HEK293T (cell line): ENCODE data around the gene ATP5ME.
"Not testable (repeated sequence)": the region's sequence is repeated elsewhere in the genome, so short reads cannot be mapped to it uniquely, and the experiment has no call there.

Experiments
- CTCF ChIA-PET: fragments of 350-600 bp; formaldehyde crosslinking; extraction: SDS; loops from one replicate; lab custom pipeline; 2021; ENCODE audit warnings: antibody characterized with exemption, inconsistent platforms; lab: Yijun Ruan, JAX
- POLR2A ChIA-PET: fragments of 350-600 bp; formaldehyde crosslinking; extraction: SDS; loops from one replicate; lab custom pipeline; 2020; ENCODE audit warnings: antibody characterized with exemption, inconsistent platforms; lab: Yijun Ruan, JAX
- DNase-seq: peaks from one replicate; pipeline ENCODE4 v3.0.0; 2012; ENCODE audit warnings: mixed read lengths; ENCODE audit errors: extremely low spot score
- ARNT ChIP-seq: fragments of 450-650 bp; IDR thresholded peaks from 2 replicates; pipeline ENCODE4 v1.6.1; 2017; ENCODE audit warnings: mild to moderate bottlenecking
- BHLHE40 ChIP-seq: fragments of 450-650 bp; IDR thresholded peaks from 2 replicates; pipeline ENCODE4 v1.6.1; 2016; ENCODE audit warnings: mild to moderate bottlenecking, moderate library complexity, borderline replicate concordance
- CTBP1 ChIP-seq: fragments of 450-650 bp; IDR thresholded peaks from 2 replicates; pipeline ENCODE4 v1.6.1; 2016; ENCODE audit warnings: borderline replicate concordance
- ELF4 ChIP-seq: fragments of 450-650 bp; IDR thresholded peaks from 2 replicates; pipeline ENCODE4 v1.6.1; 2017; ENCODE audit warnings: antibody characterized with exemption
- FOXA1 ChIP-seq: fragments of 450-650 bp; IDR thresholded peaks from 2 replicates; pipeline ENCODE4 v1.6.1; 2016; ENCODE audit warnings: mild to moderate bottlenecking
- FOXK2 ChIP-seq: fragments of 450-650 bp; IDR thresholded peaks from 2 replicates; pipeline ENCODE4 v1.6.1; 2016; ENCODE audit warnings: mild to moderate bottlenecking
- FOXM1 ChIP-seq: fragments of 450-650 bp; IDR thresholded peaks from 2 replicates; pipeline ENCODE4 v1.6.1; 2017; ENCODE audit warnings: mild to moderate bottlenecking, borderline replicate concordance
- HDGF ChIP-seq: fragments of 450-650 bp; IDR thresholded peaks from 2 replicates; pipeline ENCODE4 v1.6.1; 2017; ENCODE audit warnings: antibody characterized with exemption, borderline replicate concordance
- L3MBTL2 ChIP-seq: fragments of 450-650 bp; conservative IDR thresholded peaks from 2 replicates; pipeline ENCODE4 v1.6.1; 2016; ENCODE audit warnings: mild to moderate bottlenecking
- LEF1 ChIP-seq: fragments of 450-650 bp; IDR thresholded peaks from 2 replicates; pipeline ENCODE4 v1.6.1; 2017; ENCODE audit warnings: mild to moderate bottlenecking, borderline replicate concordance
- NFRKB ChIP-seq: fragments of 450-650 bp; IDR thresholded peaks from 2 replicates; pipeline ENCODE4 v1.6.1; 2016; ENCODE audit warnings: mild to moderate bottlenecking, moderate library complexity
- SP1 ChIP-seq: fragments of 450-650 bp; IDR thresholded peaks from 2 replicates; pipeline ENCODE4 v1.6.1; 2017
- SUZ12 ChIP-seq: fragments of 450-650 bp; IDR thresholded peaks from 2 replicates; pipeline ENCODE4 v1.6.1; 2016; ENCODE audit warnings: mild to moderate bottlenecking
- TARDBP ChIP-seq: fragments of 450-650 bp; IDR thresholded peaks from 2 replicates; pipeline ENCODE4 v1.6.1; 2016
- ZNF384 ChIP-seq: fragments of 450-650 bp; IDR thresholded peaks from 2 replicates; pipeline ENCODE4 v1.6.1; 2016
- TF ChIP-seq, protein P1 (sequence below): fragments of 450-650 bp; IDR thresholded peaks from 2 replicates; pipeline ENCODE4 v1.6.1; 2016

ATP5ME gene

DNA sequence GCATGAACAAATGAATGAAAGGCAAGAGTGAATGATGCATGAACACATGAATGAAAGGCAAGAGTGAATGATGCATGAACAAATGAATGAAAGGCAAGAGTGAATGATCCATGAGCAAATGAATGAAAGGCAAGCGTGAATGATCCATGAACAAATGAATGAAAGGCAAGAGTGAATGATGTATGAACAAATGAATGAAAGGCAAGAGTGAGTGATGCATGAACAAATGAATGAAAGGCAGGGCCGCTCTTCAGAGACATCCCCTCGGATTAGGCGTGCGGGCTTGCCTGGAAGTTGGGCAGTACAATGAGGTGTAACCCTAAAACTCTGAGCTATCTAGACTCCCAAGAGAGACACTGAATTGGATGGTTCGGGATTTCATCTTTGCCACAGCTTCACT lies 35.3 kb upstream of the ATP5ME start:
- ChIA-PET CTCF (interaction anchor here (0.9 kb wide), 1 partner anchor 26 kb away, joined by 3 read pairs; no protein-coding TSS in a partner anchor), POLR2A (interaction anchor here (0.7 kb wide), 1 partner anchor 26 kb away, joined by 3 read pairs; no protein-coding TSS in a partner anchor)
- DNase-seq = no peak
- TF ChIP-seq FOXK2 = no peak

DNA sequence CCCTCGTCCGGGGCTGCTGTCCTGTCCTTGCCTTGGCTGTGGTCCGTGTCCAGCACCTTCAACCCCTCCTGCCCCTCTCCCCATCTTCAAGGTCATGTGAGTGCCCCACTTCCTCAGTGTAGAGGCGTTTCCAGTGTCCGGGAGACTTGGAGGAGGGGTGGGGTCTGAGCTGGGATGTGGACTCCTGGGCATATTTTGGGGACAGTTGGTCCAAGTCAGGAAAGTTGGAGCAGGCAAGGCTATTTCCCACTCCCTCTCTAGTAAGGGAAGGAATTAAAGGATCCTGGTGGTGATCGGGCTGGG lies 34.5 kb upstream of the ATP5ME start:
- POLR2A ChIA-PET = no interaction called here

DNA sequence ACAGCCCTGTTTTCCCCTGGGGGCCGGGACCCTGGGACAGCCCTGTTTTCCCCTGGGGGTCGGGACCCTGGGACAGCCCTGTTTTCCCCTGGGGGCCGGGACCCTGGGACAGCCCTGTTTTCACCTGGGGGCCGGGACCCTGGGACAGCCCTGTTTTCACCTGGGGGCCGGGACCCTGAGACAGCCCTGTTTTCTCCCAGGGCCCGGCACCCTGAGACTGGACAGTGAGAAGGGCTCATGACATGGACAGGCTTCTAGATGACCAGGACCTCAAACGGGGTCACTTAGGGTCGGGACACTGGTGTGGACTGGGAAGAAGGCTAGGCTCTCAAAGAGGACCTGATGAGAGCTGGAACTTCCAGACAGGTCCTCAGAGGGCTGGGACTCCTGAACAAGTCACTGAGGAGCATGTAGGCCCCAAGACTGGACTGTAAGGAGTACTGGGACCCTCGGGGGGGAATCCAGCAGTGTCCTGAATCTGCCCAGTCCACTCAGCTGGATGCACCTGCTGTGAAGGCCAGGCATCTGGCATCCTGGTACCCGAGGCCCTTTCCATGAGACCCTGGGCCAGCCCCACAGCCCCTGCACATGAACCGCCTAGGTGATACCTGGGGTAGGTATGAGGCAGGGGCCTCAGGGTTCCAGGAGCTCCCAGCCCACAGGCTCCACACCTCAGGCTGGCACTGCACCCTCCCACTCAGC lies 34.0 kb upstream of the ATP5ME start:
- CTCF ChIA-PET = interaction anchor here (1.4 kb wide), 1 partner anchor 34 kb away, joined by 5 read pairs; no protein-coding TSS in a partner anchor
- no peak for DNase-seq
- POLR2A ChIA-PET = no interaction called here
- TF ChIP-seq NFRKB = no peak
- TF ChIP-seq FOXK2 = no peak
- TF ChIP-seq SP1 = no peak
- no peak for TF ChIP-seq ZNF384
- TF ChIP-seq LEF1 = no peak
- TF ChIP-seq ELF4 = no peak
- TF ChIP-seq SUZ12 = no peak
- no peak for TF ChIP-seq FOXA1
- TF ChIP-seq HDGF = no peak

More for the DNA sequence above, 34.5 kb upstream of the ATP5ME start:
- CTCF ChIA-PET = interaction anchor here (1.4 kb wide), 1 partner anchor 34 kb away, joined by 5 read pairs; no protein-coding TSS in a partner anchor
- TF ChIP-seq, protein P1, sequence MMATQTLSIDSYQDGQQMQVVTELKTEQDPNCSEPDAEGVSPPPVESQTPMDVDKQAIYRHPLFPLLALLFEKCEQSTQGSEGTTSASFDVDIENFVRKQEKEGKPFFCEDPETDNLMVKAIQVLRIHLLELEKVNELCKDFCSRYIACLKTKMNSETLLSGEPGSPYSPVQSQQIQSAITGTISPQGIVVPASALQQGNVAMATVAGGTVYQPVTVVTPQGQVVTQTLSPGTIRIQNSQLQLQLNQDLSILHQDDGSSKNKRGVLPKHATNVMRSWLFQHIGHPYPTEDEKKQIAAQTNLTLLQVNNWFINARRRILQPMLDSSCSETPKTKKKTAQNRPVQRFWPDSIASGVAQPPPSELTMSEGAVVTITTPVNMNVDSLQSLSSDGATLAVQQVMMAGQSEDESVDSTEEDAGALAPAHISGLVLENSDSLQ = no peak
- TF ChIP-seq L3MBTL2 (no peak), TARDBP (no peak), FOXM1 (no peak), LEF1 (no peak), SP1 (no peak)
- DNase-seq = no peak

DNA sequence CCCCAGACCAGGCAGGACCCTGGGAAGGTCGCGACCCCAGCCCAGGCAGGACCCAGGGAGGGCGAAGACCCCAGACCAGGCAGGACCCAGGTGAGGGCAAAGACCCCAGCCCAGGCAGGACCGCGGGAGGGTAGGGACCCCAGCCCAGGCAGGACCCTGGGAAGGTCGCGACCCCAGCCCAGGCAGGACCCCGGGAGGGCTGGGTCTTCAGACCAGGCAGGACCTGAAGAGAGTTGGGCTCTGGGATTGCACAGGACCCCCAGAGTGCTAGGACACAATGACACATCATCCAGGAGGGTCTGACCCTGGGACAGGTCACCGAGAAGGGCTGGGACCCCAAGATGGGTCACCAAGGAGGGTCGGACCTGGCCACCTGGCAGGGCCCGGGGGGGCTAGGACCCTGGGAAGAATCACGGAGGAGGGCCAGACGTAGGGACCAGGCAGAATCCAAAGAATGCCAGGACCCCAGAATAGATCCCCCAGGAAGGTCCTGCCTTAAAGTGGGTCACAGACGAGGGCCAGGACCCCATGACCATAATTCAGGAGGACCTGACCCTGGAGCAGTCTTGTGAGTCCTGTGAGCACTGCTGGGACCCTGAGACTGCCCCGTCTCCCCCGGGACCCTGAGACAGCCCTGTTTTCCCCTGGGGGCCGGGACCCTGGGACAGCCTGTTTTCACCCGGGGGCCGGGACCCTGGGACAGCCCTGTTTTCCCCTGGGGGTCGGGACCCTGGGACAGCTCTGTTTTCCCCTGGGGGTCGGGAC lies 32.9 kb upstream of the ATP5ME start:
- ChIA-PET CTCF (interaction anchor here (1.4 kb wide), 1 partner anchor 35 kb away, joined by 5 read pairs; no protein-coding TSS in a partner anchor), POLR2A (no interaction called here)
- DNase-seq = no peak
- TF ChIP-seq, protein P1 = no peak
- no peak for TF ChIP-seq FOXA1
- no peak for TF ChIP-seq ZNF384
- TF ChIP-seq ELF4 = no peak
- TF ChIP-seq ARNT = no peak
- TF ChIP-seq BHLHE40 = no peak
- TF ChIP-seq TARDBP = no peak
- no peak for TF ChIP-seq L3MBTL2
- TF ChIP-seq FOXM1 = no peak
- TF ChIP-seq HDGF = no peak
- TF ChIP-seq NFRKB = no peak
- no peak for TF ChIP-seq LEF1
- TF ChIP-seq CTBP1 = no peak
- TF ChIP-seq SP1 = no peak

DNA sequence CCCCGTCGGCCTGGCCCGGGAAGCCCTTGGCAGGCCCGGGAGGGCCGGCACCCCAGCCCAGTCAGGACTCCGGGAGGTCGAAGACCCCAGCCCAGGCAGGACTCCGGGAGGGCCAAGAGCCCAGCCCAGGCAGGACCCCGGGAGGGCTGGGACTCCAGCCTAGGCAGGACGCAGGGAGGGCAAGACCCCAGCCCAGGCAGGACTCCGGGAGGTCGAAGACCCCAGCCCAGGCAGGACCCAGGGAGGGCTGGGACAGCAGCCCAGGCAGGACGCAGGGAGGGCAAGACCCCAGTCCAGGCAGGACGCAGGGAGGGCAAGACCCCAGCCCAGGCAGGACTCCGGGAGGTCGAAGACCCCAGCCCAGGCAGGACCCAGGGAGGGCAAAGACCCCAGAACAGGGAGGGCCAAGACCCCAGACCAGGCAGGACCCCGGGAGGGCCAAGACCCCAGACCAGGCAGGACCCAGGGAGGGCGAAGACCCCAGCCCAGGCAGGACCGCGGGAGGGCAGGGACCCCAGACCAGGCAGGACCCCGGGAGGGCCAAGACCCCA lies 32.1 kb upstream of the ATP5ME start:
- CTCF ChIA-PET, POLR2A ChIA-PET, DNase-seq: not testable (repeated sequence)

DNA sequence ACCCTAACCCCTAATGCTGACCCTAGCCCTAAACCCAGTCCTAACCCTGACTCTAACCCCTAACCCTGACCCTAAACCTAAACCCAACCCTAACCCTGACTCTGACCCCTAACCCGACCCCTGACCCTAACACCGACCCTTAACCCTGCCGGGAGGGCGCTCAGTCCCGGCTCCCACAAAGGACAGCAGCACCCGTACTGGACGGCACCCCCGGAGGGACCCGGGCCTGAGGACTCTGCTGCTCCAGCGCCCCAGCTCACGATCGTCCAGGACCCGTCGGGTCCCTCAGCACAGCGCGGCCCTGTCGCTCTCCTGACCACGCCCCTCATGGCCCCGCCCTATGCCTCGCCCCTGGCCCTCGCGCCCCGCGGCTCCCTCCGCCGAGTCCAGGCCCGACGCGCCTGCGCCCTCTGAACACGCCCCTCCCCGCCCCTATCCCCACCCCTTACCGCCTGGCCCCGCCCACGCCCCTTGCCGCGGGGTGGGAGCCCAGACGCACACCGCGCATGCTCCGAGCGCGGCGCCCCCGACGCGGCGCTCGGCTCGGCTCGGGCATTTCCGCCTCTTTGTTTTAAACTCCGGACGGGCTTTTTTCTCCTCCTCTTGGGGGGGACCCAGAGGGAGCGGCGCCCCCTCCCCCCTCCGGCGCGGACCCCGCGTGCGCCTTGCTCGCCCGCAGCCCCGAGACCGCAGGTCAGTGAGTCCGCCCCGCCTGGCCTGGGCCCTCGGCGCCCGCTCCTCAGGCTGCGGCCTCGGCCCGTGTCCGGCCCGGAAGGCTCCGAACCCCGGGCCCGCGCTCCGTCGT lies 31.4 kb upstream of the ATP5ME start, which contains the start of gene PCGF3:
TSS of gene PCGF3 (plus strand) at position 555 of the 805 bp plus-strand sequence. CDS start 27,849 bp downstream, outside the sequence.
- DNase-seq = peak; percentile 100
- TF ChIP-seq, protein P1 = peak; percentile 94
- TF ChIP-seq FOXK2 = no peak
- ChIA-PET CTCF (no interaction called here), POLR2A (interaction anchor here (1.0 kb wide), 1 partner anchor 21 kb away, joined by 3 read pairs; no protein-coding TSS in a partner anchor)
